ENCODE data around the gene MEI1.
A peak's percentile ranks its signal among the peaks of the same experiment; 100 is the strongest.
"Not testable (repeated sequence)": the region's sequence is repeated elsewhere in the genome, so short reads cannot be mapped to it uniquely, and the experiment has no call there.

MEI1 gene

DNA sequence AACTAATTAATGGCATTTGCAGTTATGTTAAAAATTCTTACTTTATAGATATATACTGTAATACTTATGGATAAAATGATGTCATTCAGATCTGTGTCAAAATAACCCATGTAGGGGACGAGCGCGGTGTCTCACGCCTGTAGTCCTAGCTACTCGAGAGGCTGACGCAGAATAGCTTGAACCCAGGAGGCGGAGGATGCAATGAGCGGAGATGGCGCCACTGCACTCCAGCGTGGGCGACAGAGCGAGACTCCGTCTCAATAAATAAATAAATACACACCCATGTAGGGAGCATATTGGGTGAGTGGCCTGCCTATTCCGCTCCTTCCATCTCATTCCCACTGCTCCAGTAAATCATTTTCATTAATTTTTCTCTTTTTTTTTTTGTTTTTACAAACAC is 17.7 kb upstream of the MEI1 start:
- no peak for DNase-seq (ENCODE audit: low read depth in 2 of 2)

- peak; percentile 38 to 47 for DNase-seq (ENCODE audit: low read depth in 2 of 2)
Observed at GRCh38 chr22:41682033-41682807, 17.1 kb upstream of the MEI1 start.

- DNase-seq (ENCODE audit: low read depth in 2 of 2): no peak
Observed at GRCh38 chr22:41683052-41683451, 16.3 kb upstream of the MEI1 start.

- DNase-seq (ENCODE audit: low read depth in 2 of 2): no peak
Observed at GRCh38 chr22:41683616-41684015, 15.7 kb upstream of the MEI1 start.

GRCh38 chr22:41684194-41684593 is 15.1 kb upstream of the MEI1 start:
- no peak for DNase-seq (ENCODE audit: low read depth in 2 of 2)

DNA sequence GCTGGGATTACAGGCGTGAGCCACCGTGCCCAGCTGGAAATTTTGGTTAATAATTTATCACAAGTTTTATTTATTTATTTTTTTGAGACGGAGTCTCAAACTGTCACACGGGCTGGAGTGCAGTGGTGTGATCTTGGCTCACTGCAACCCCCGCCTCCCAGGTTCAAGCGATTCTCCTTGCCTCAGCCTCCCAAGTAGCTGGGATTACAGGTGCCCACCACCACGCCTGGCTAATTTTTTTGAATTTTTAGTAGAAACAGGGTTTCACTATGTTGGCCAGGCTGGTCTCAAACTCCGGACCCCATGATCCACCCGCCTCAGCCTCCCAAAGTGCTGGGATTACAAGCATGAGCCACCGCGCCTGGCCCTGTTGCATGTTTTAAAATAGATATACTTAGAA is 12.4 kb upstream of the MEI1 start:
- not testable (repeated sequence) for DNase-seq (ENCODE audit: low read depth in 2 of 2)

DNA sequence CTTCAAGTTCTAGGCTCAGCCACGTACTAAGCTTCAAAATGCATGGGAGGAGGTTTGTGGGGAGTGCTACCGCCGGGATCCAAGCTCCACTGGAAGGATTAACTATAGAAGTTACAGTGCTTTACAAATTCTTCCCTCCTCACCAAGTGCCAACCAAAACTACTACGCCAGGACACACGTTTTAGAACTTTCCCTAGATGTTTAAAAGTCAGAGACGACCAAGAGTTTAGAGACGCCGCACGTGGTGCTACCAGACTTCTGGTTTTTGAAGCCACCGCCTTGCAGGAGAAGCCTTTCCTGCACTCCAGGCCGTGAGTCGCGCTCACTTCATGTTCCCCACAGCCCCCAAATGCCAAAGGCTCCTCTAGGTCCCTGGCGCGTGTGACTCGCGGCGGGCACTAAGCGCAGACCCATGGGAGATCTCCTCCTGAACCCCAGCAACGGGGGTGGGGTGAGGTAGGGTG is 11.4 kb upstream of the MEI1 start:
- no peak for DNase-seq (ENCODE audit: low read depth in 2 of 2)

GRCh38 chr22:41688365-41689211 is 10.7 kb upstream of the MEI1 start, which contains the start of gene SNU13:
SNU13 (minus strand) TSS chr22:41688867; CDS start chr22:41688796, 71 bp downstream.
- DNase-seq (ENCODE audit: low read depth in 2 of 2): peak; percentile 71 to 76

DNA sequence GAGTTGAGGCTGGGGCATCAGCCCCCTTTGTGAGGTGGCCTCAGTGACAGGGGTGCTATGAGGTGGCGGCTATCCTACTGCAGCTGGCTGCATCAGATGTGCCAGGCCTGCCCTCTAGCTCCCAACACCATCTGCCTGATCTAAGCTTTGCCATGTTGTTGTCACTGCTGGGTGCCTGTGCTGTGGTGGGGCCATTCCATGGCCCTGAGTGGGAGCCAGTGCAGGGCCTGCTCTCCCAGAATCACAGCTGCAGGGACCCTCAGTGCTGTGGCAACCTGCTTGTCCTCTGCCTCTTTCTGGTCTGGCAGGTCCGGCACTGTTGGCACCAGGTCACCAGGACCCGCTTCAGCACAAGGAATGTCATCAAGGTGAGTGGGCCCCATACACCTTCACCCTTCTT is 8.8 kb upstream of the MEI1 start:
- no peak for DNase-seq (ENCODE audit: low read depth in 2 of 2)

DNA sequence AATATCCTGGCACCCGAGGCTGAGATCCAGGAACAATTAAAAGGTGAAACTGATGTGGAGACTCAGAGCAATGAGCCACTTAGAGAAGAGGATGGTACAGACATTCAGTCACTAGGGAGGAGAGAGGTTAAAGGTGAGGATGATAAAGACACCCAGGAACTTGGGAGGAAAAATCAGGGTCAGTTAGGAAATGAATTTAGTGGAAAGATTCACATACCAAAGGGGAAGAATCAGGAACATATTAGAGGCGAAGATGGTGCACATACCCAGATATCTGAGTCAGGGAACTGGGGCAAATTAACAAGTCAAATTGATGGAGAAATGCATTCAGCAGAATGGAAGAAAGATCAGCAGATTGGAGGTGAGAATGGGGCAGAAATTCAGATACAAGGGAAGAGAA is 4.1 kb upstream of the MEI1 start:
- DNase-seq (ENCODE audit: low read depth in 2 of 2): no peak

DNA sequence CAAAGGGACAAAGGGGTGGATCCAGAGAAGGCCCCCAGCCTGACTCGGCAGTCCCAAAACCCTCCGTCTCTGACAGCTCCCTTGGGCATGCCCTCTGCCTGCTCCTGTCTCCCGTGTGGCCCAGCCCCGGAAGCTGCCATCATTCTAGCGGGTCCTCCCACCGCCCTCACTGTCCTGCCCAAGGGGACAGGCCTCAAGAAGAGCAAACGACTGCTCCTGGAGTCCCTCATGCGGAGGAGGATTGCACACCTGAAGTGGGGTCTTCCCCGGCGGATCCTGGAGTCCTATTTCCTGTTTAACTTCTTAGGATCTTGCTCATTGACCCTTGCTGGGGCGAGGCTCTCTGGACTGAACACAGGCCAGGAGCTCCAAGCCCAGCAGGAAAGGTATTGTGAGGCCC is 2.6 kb upstream of the MEI1 start:
- DNase-seq (ENCODE audit: low read depth in 2 of 2): no peak

- peak; percentile 59 to 64 for DNase-seq (ENCODE audit: low read depth in 2 of 2)
Observed at GRCh38 chr22:41697126-41697775, 2.1 kb upstream of the MEI1 start.

- DNase-seq (ENCODE audit: low read depth in 2 of 2): no peak
Observed at GRCh38 chr22:41700108-41700364, 733 bp downstream of the MEI1 start.

GRCh38 chr22:41702763-41703162 is 3.5 kb downstream of the MEI1 start:
- DNase-seq (ENCODE audit: low read depth in 2 of 2): no peak

DNA sequence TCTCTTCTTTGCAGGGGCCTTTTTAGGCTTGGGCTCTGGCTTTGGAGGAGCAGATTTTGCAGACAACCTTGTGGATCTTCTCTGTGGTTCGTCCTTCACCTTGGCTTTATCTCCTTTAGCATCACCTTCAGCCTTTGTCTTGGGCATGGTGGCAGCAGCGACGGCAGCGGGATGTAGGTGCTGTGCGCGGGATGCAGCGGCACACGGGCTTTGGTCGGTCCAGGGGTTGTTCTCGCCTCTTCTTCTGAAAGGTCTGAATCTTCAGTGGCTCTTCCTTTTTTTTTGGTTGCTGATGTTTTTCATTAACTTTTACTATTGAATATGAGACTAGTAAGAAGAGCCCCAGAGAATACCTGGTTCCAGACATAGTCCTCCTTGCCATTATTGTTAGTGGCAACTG is 10.0 kb downstream of the MEI1 start:
- no peak for DNase-seq (ENCODE audit: low read depth in 2 of 2)

GRCh38 chr22:41713004-41713403 is 13.7 kb downstream of the MEI1 start:
- DNase-seq (ENCODE audit: low read depth in 2 of 2): no peak

- DNase-seq (ENCODE audit: low read depth in 2 of 2): no peak
Observed at GRCh38 chr22:41722496-41722895, 23.2 kb downstream of the MEI1 start.

DNA sequence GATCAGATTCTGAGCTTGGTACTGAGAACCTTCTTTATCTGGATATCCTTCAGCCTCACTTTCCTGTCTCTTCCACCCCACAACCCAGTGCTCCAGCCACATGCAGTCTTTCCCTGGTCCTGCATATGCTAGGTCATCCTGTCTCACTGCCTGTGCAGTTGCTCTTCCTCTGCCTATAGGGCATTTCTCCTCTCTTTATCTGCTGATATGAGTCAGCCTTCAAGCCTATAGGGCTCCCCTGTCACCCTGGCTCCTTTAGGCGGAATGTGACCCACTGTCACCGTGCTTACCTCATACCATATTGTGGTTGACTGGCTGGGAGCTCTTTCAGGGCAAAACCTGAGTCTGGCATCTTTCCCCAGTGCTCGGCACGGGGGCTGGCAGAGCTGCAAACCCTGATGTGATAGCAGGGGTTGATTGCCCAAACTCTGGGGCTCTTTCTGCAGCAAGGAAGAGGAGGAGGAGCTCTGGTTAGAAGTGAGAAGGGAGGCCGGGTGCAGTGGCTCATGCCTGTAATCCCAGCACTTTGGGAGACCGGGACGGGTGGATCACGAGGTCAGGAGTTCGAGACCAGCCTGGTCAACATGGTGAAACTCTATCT is 26.3 kb downstream of the MEI1 start:
- DNase-seq (ENCODE audit: low read depth in 2 of 2): no peak

GRCh38 chr22:41731609-41732008 is 32.3 kb downstream of the MEI1 start:
- no peak for DNase-seq (ENCODE audit: low read depth in 2 of 2)

DNA sequence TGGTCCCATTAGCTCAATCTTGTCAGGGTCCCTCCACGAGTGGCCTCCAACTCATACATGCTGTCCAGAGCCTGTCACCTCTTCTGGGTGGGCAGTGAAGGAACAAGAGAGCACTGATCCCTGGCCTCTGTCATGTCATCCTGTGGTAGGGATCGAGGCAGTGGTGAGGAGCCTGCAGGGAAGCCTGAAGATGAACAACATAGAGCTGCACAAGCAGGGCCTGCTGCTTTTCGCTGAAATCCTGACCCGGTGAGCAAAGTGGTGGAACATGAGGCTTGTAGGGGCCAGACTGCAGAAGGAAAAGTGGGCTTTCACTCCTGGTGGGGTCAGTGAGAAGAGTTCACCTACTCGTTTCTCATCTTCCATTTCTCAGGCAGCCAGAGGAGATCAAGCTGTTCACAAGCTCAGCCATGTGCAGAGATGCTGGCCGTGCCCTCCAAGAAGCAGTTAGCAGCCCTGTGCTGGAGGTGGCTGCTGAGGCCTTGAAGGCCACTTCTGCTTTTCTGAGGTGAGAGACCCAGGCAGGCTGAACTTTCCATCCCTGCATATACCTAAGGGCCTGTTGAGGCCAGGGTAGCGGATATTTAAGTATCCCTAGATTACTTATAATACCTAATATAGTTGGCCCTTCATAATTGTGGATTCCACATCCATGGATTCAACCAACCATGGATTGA is 32.9 kb downstream of the MEI1 start:
- no peak for DNase-seq (ENCODE audit: low read depth in 2 of 2)

- DNase-seq (ENCODE audit: low read depth in 2 of 2): not testable (repeated sequence)
Observed at GRCh38 chr22:41733241-41733640, 33.9 kb downstream of the MEI1 start.

GRCh38 chr22:41739576-41739975 is 40.3 kb downstream of the MEI1 start:
- DNase-seq (ENCODE audit: low read depth in 2 of 2): no peak

Measured in fibroblast of skin of left biceps (primary cell).